Measurements from ENCODE around the gene SCCPDH. TPM values are rescaled to one million over a fixed set of nuclear protein-coding genes. Genes with fewer than 3 reads are reported as not detected.
"Not testable (repeated sequence)": the region's sequence is repeated elsewhere in the genome, so short reads cannot be mapped to it uniquely, and the experiment has no call there.

The SCCPDH gene
- total RNA-seq, 2 donors from 2014 or later = 30.7 to 32.4 TPM

DNA sequence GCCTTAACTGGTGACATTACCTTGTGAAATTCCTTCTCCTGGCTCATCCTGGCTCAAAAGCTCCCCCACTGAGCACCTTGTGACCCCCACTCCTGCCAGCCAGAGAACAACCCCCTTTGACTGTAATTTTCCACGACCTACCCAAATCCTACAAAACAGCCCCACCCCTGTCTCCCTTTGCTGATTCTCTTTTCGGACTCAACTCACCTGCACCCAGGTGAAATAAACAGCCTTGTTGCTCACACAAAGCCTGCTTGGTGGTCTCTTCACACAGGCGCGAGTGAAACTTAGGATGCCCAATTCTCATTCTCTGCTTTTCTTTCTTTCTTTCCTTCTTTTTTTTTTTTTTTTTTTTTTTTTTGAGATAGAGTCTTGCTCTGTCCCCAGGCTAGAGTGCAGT lies 89.1 kb downstream of the SCCPDH start:
- DNase-seq; ATAC-seq; intact Hi-C loops (cut with DNase I, micrococcal nuclease): not testable (repeated sequence)

DNA sequence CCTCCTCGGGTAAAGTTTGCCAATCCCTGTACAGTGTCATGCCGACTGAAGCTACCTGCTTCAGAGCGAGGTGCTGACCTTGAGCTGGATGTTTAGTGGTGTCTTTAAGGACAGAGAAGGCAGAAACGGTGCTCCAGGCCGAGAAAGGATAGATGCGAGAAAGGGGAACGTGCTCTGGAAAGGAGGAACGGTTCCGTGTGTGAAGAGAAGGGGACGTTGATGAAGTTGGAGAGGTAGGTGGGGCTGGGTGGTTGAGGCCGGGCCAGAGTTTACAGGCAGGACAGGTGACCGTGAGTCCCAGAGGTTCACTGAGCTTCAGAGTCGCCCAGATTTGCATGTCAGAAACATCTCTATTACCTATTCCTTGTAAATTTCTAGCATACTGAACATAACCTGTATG lies 90.7 kb downstream of the SCCPDH start:
- intact Hi-C loops (cut with DNase I, micrococcal nuclease) = no loop called here
- DNase-seq (no peak), ATAC-seq (no peak)

- intact Hi-C loops (cut with DNase I, micrococcal nuclease) = no loop called here
- no peak for DNase-seq
- ATAC-seq = no peak
These were observed 91.6 kb downstream of the SCCPDH start for GRCh38 chr1:246815693-246816270.

Other genes with a start within 250 kb of the SCCPDH start
- gene SMYD3, start 217.1 kb upstream of the SCCPDH start, total RNA-seq = 10 to 100 TPM; 15.8 to 21.8 TPM
- gene TFB2M, start 158.1 kb upstream of the SCCPDH start, total RNA-seq = 10 to 100 TPM; 10.2 to 12.3 TPM
- 10 to 100 TPM; 40.2 to 45.0 TPM for gene CNST, start 158.0 kb upstream of the SCCPDH start, total RNA-seq
- 10 to 100 TPM; 23.7 to 23.8 TPM for gene AHCTF1, start 207.5 kb downstream of the SCCPDH start, total RNA-seq